IPS DF 6.9 (cell line): ENCODE data around the gene ADCY10.

Experiments used
- DNase-seq: peaks from one replicate; pipeline ENCODE4 v3.0.0-alpha.2; 2013; ENCODE audit warnings: low read depth, low spot score
- H3K27ac ChIP-seq: one replicate; pipeline ENCODE4 v1.5.1; 2013; ENCODE audit warnings: low read length, control low read depth
- H3K27me3 ChIP-seq: 2 replicates; pipeline ENCODE4 v1.6.1; 2013; ENCODE audit warnings: mild to moderate bottlenecking, low read length; ENCODE audit not compliant: control insufficient read depth, insufficient read depth
- H3K36me3 ChIP-seq: 2 replicates; pipeline ENCODE4 v1.6.1; 2013; ENCODE audit warnings: low read length; ENCODE audit not compliant: control insufficient read depth, insufficient read depth
- H3K4me1 ChIP-seq: 2 replicates; pipeline ENCODE4 v1.6.1; 2013; ENCODE audit warnings: low read length; ENCODE audit not compliant: control insufficient read depth, insufficient read depth
- H3K4me3 ChIP-seq: 2 replicates; pipeline ENCODE4 v1.5.1; 2013; ENCODE audit warnings: mild to moderate bottlenecking, low read length
- H3K9me3 ChIP-seq: 2 replicates; pipeline ENCODE4 v1.6.1; 2013; ENCODE audit warnings: low read length, inconsistent platforms; ENCODE audit not compliant: control insufficient read depth, insufficient read depth
- WGBS: extraction: QIAGEN DNeasy Blood & Tissue Kit; methylation state at CpG from one replicate; pipeline ENCODE4 v1.1.7; 2013; ENCODE audit warnings: mixed read lengths, missing lambda C conversion rate; ENCODE audit not compliant: insufficient read length, insufficient coverage; 5-methylcytosine and 5-hydroxymethylcytosine counted together

Gene ADCY10

DNA sequence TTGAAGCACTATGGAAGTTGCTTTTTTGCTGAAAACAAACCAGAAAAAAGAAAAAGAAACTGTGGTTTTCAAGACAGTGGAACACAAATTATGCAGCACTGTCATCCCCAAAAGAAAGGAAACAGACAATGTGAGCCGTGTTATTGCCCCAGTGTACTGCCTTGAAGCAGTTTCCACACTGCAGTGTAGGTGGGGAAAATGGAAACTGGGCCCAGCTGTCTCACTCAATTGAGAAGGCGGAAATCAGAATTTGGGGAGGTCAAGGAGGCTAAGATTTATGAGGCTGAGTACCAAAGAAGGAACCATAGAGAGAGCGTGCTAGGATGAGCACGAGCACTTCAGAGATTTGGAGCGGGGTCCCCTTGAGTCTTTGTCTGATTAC, 136.7 kb downstream of the ADCY10 start:
- Histone ChIP-seq H3K4me1 (no peaks in the 10 kb centered on the region; the same call in 1 of the 2 replicates), H3K36me3 (peaks cover 6% of the 10 kb centered on the region; the same call in 1 of the 2 replicates), H3K4me3 (no peak overlapping the region), H3K27ac (no peak overlapping the region), H3K27me3 (no peaks in the 10 kb centered on the region), H3K9me3 (no peaks in the 10 kb centered on the region; the same call in 1 of the 2 replicates)
- WGBS, result no CpG with 5 or more reads among the region's 5 CpGs
- DNase-seq, result no peak

DNA sequence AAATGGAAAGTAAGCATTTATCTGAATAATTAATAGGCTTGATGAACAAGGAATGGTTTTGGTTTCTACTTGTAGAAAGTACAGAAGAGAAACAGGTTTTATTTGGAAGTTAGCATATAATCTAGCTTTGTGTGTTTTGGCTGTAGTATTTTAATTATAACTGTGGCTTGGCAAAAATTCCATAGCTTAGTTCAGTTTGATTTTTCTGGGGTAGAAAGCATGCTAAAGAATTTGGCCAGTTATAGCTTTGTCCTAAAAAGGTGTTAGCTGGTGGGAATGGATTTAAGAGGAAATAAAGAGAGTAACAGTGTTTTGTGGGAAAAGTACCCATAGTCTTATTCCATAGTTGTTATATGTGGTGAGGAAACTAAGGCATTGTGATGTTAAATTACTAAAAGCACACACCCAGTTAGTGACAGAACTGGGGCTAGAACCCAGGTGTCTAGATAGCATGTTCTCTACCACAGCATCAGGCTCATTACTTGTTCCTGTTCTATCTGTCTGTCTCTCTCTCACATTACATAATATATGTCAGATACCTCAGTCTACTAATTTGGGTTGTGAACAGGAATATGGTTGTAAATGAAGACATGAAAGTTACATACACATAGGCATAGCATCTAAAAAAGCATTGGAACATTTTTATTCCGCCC, 137.2 kb downstream of the ADCY10 start:
- no peak overlapping the region for H3K4me3 ChIP-seq
- no CpG with 5 or more reads among the region's 1 CpG for WGBS
- no peaks in the 10 kb centered on the region; the same call in 1 of the 2 replicates for H3K9me3 ChIP-seq
- no peaks in the 10 kb centered on the region for H3K27me3 ChIP-seq
- DNase-seq, result no peak
- peaks cover 6% of the 10 kb centered on the region; the same call in 1 of the 2 replicates for H3K36me3 ChIP-seq
- no peaks in the 10 kb centered on the region; the same call in 1 of the 2 replicates for H3K4me1 ChIP-seq
- H3K27ac ChIP-seq, result no peak overlapping the region

DNA sequence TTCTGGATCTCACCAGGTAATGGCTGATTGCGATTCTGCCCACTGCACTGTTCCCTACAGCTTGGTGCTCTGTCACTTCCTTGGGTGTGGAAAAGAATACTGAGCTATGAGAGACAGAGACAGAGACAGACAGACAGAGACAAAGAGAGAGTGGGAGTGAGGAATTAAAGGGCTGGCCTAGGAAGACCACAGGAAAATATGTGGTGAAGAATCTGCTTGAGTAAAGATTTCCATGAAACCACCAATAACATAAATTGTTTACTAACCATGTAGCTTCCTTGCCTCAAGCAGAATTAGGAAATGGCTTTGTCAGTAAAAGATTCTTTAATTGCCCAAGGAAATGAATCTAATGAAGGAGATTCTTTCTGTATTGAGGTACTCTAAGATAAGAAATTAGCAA, 137.8 kb downstream of the ADCY10 start:
- no peak overlapping the region for H3K27ac ChIP-seq
- no peaks in the 10 kb centered on the region; the same call in 1 of the 2 replicates for H3K4me1 ChIP-seq
- DNase-seq, result no peak
- H3K27me3 ChIP-seq, result no peaks in the 10 kb centered on the region
- no CpG with 5 or more reads among the region's 1 CpG for whole genome bisulfite sequencing
- no peaks in the 10 kb centered on the region; the same call in 1 of the 2 replicates for H3K9me3 ChIP-seq
- H3K4me3 ChIP-seq, result no peak overlapping the region
- H3K36me3 ChIP-seq, result peaks cover 6% of the 10 kb centered on the region; the same call in 1 of the 2 replicates

DNA sequence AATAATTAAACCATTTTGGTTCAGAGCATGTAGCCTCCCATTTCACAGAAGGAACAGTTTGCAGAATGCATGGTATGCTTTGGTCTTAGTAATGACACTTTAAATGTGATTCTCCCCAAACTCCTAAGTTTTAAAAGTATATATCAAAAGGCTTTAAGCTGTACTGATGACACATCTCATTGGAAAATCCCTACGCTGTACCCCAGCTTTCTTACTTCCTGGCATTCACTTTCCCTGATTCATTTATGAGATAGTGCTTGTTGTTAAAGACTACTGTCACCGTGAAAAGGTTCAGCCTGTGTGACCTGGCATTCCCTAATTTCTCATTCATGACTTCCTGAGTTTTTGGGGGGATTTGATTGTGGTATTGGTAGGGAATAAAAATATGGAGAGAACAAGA, 138.8 kb downstream of the ADCY10 start:
- no peaks in the 10 kb centered on the region for H3K27me3 ChIP-seq
- no CpG with 5 or more reads among the region's 2 CpGs for WGBS

DNA sequence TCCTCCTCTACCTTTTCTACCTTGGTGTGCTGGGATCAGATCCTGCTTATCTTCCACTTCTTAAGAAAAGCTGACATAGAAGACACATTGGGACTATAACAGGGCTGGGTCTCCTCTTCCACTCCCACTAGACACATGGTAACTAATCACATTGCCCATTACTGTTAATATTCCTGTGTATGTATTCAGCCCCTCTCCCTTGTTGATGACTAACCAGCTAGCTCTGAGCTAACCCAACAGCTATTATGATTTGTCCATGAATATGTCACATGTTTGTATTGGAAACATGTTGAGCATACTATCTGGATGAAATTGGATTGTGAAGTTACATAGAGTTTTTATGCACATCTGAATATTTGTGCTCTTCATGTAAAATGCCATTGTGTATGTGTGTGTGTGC, 139.2 kb downstream of the ADCY10 start:
- no peak for DNase-seq

More for the DNA sequence above, 138.8 kb downstream of the ADCY10 start:
- no peak overlapping the region for H3K4me3 ChIP-seq
- H3K36me3 ChIP-seq, result peaks cover 6% of the 10 kb centered on the region; the same call in 1 of the 2 replicates
- no peaks in the 10 kb centered on the region; the same call in 1 of the 2 replicates for H3K9me3 ChIP-seq
- no peak for DNase-seq
- no peaks in the 10 kb centered on the region; the same call in 1 of the 2 replicates for H3K4me1 ChIP-seq
- H3K27ac ChIP-seq, result no peak overlapping the region

DNA sequence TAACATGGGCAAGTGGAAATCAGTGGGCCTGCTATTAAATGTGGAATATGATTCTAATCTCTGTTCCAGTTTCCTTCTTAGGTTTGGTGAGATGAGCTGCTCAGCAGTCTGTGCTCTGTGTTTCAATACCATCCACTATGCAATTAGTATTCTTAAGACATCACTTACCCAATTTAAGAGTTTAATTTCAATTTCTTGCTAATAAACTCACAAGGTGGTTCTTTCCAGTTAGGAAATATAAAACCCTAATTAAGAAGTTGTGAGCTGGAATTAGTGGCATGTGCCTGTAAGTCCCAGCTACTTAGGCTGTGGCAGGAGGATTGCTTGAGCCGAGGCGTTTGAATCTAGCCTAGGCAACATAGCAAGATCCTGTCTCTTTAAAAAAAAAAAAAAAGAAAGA, 140.4 kb downstream of the ADCY10 start:
- Histone ChIP-seq H3K4me1 (no peaks in the 10 kb centered on the region; the same call in 1 of the 2 replicates), H3K27ac (no peak overlapping the region), H3K27me3 (no peaks in the 10 kb centered on the region), H3K9me3 (no peaks in the 10 kb centered on the region; the same call in 1 of the 2 replicates), H3K4me3 (no peak overlapping the region), H3K36me3 (peaks cover 6% of the 10 kb centered on the region; the same call in 1 of the 2 replicates)
- WGBS, result no CpG with 5 or more reads among the region's 2 CpGs
- DNase-seq, result no peak

More for the DNA sequence above, 139.2 kb downstream of the ADCY10 start:
- H3K4me1 ChIP-seq, result no peaks in the 10 kb centered on the region; the same call in 1 of the 2 replicates
- no peaks in the 10 kb centered on the region; the same call in 1 of the 2 replicates for H3K9me3 ChIP-seq
- H3K27me3 ChIP-seq, result no peaks in the 10 kb centered on the region
- no peak overlapping the region for H3K4me3 ChIP-seq
- H3K27ac ChIP-seq, result no peak overlapping the region
- H3K36me3 ChIP-seq, result peaks cover 6% of the 10 kb centered on the region; the same call in 1 of the 2 replicates

DNA sequence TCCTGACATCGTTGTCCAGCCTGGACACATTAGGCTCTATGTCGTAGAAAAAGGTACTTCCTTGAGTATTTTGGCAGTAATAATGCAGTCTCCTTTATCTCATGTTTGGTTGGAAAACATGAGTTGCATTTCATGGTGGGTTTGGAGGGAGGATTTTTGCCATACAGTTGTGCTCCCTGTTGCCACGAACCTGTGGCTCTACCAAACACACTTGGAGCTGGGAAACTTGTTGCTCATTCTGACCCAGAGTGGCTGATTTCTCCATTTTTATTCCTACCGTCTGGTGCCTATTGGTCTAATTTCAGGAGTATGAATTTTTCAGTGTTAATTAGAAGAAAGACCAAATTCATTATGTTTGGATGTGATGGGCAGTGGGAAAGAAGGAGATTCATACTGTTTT, 141.5 kb downstream of the ADCY10 start:
- DNase-seq, result no peak
- peaks cover 6% of the 10 kb centered on the region; the same call in 1 of the 2 replicates for H3K36me3 ChIP-seq
- no peaks in the 10 kb centered on the region; the same call in 1 of the 2 replicates for H3K9me3 ChIP-seq
- H3K4me1 ChIP-seq, result no peaks in the 10 kb centered on the region; the same call in 1 of the 2 replicates
- WGBS, result no CpG with 5 or more reads among the region's 4 CpGs
- no peak overlapping the region for H3K4me3 ChIP-seq
- no peaks in the 10 kb centered on the region for H3K27me3 ChIP-seq
- H3K27ac ChIP-seq, result no peak overlapping the region

DNA sequence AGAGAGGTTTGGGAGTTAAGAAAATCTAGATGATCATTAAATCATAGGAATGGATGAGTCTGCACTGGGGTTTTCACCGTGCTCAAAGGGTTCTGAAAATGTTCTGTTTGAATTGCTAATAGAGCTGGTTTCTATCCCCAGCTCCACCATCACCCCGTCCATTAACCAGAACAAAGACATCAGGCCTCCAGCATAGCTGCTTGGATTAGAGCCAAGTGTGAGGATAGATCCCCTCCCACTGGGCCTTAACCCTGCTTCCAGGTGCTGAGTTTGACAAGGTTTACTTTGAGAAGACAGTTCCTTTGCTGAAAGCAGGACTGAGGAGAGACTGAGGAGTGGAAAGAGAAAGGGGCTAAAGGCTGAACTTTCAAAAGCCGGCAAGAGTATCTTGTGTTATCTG, 143.8 kb downstream of the ADCY10 start:
- H3K36me3 ChIP-seq, result peaks cover 2% of the 10 kb centered on the region; the same call in 1 of the 2 replicates
- no CpG with 5 or more reads among the region's 3 CpGs for WGBS
- H3K27ac ChIP-seq, result no peak overlapping the region
- H3K4me3 ChIP-seq, result no peak overlapping the region
- DNase-seq, result no peak
- H3K4me1 ChIP-seq, result no peaks in the 10 kb centered on the region
- H3K9me3 ChIP-seq, result no peaks in the 10 kb centered on the region
- no peaks in the 10 kb centered on the region for H3K27me3 ChIP-seq

DNA sequence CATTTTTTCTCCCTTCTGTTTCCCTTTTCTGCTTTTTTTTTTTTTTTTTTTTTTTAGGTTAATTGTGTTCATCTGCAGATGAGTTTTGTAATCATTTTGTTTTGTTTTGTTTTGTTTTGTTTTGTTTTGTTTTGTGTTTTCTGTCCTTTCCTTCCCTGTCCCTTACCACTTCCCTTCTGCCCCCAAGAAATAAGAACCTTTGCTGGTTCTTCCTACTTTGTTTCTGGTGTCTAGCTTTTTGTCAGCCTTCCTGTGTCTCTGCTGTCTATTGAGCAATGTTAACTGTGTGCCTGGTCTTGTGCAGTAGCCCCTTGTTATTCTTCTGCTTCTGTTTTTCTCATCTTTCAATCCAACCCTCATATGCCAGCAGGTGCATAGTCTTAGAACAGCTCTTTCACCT, 146.2 kb downstream of the ADCY10 start:
- Histone ChIP-seq H3K27ac (no peak overlapping the region), H3K9me3 (no peaks in the 10 kb centered on the region), H3K4me1 (no peaks in the 10 kb centered on the region), H3K4me3 (no peak overlapping the region), H3K27me3 (no peaks in the 10 kb centered on the region), H3K36me3 (no peaks in the 10 kb centered on the region)
- DNase-seq, result no peak

DNA sequence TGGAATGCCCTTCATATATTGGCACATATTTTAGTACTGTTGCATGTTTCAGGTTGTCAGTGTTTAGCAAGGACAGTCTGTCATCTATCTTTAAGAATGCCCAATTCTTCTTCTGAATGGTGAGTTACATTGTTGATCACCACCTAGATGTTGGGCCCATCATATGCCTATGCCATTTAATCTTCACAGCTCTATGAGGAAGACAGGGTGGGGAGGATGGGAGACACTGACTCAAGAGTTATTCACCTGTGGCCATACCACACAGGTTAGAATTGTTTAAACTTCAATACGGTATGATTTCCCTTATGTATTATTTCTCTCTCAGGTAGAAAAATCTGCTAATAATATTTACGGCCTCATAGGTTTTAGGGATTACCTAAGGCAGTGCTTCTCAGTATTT, 147.4 kb downstream of the ADCY10 start:
- Histone ChIP-seq H3K27me3 (no peaks in the 10 kb centered on the region), H3K36me3 (no peaks in the 10 kb centered on the region), H3K27ac (no peak overlapping the region), H3K4me1 (no peaks in the 10 kb centered on the region), H3K4me3 (no peak overlapping the region), H3K9me3 (no peaks in the 10 kb centered on the region)
- WGBS, result no CpG with 5 or more reads among the region's 2 CpGs
- DNase-seq, result no peak

DNA sequence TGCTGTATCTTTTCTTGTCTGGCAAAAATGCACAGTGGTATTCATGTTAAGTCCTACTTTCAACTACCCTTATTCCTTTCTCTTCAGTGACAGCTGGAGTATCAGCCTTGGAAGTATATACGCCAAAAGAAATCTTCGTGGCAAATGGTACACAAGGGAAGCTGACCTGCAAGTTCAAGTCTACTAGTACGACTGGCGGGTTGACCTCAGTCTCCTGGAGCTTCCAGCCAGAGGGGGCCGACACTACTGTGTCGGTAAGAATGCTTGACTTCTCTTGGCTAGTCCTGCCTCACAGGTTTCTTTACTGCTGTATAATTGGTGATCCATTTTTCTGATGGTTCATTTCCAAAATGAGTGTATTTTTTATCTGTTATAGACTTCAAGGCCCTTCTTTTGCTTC, 148.4 kb downstream of the ADCY10 start:
- H3K4me3 ChIP-seq, result no peak overlapping the region
- H3K9me3 ChIP-seq, result no peaks in the 10 kb centered on the region
- no peaks in the 10 kb centered on the region for H3K4me1 ChIP-seq
- no peak overlapping the region for H3K27ac ChIP-seq
- H3K27me3 ChIP-seq, result no peaks in the 10 kb centered on the region
- no CpG with 5 or more reads among the region's 6 CpGs for WGBS
- no peaks in the 10 kb centered on the region for H3K36me3 ChIP-seq
- no peak for DNase-seq
